A549 (cell line): ENCODE measurements around the gene SYT1. TPM values are rescaled to one million over a fixed set of nuclear protein-coding genes. Genes with fewer than 3 reads are reported as not detected.

Source experiments
- ATAC-seq, 2 experiments: fragments of 200-7000 bp in 1 of 2; fragments of >200 bp in 1 of 2; cut with Nextera tagmentation in 1 of 2; cut with Tn5 transposase in 1 of 2; 3 replicates each; pipeline versions ENCODE4 v1.8.0 to v1.9.1; 2018 to 2020; ENCODE audit warnings: mild to moderate bottlenecking in 1 of 2, moderate library complexity in 1 of 2
- CTCF ChIA-PET: fragments of 300-600 bp; sonication (Branson Sonifier 250); formaldehyde crosslinking; extraction: SDS; loops from one replicate; lab custom pipeline; 2021; ENCODE audit warnings: antibody characterized with exemption, inconsistent platforms; lab: Yijun Ruan, JAX
- POLR2A ChIA-PET: fragments of 350-600 bp; formaldehyde crosslinking; extraction: SDS; loops from one replicate; lab custom pipeline; 2021; ENCODE audit warnings: antibody characterized with exemption, inconsistent platforms; lab: Yijun Ruan, JAX
- DNase-seq, 2 experiments: peaks; one replicate each; pipeline versions ENCODE4 v3.0.0 to v3.0.0-alpha.2; 2011 to 2016; ENCODE audit warnings: low read depth in 1 of 2, low spot score in 1 of 2
- FAIRE-seq: peaks from 2 replicates; lab custom pipeline; 2011; peaks lifted over from hg19 to GRCh38; lab: Jason Lieb, UNC
- H3K27ac ChIP-seq, 2 experiments: fragments of >200 bp; sonication (Bioruptor Twin); formaldehyde crosslinking; 3 replicates each; pipeline ENCODE4 v1.5.1; 2016 to 2017
- H3K4me1 ChIP-seq: fragments of >200 bp; sonication (Bioruptor Twin); formaldehyde crosslinking; 3 replicates; pipeline ENCODE4 v1.6.1; 2016
- H3K4me2 ChIP-seq: fragments of >200 bp; sonication (Bioruptor Twin); formaldehyde crosslinking; 3 replicates; pipeline ENCODE4 v1.6.1; 2016
- H3K4me3 ChIP-seq: fragments of >200 bp; sonication (Bioruptor Twin); formaldehyde crosslinking; 3 replicates; pipeline ENCODE4 v1.5.1; 2016
- H3K9me3 ChIP-seq: fragments of >200 bp; sonication (Bioruptor Twin); formaldehyde crosslinking; 3 replicates; pipeline ENCODE4 v1.6.1; 2016
- ATOH8 ChIP-seq: fragments of 250-450 bp; sonication (Bioruptor Pico); IDR thresholded peaks from 2 replicates; pipeline ENCODE4 v1.5.0; 2020; ENCODE audit warnings: low read depth, mild to moderate bottlenecking, moderate library complexity
- CEBPB ChIP-seq, 2 experiments: fragments of >200 bp in 1 of 2; sonication (Bioruptor Twin) in 1 of 2; formaldehyde crosslinking in 1 of 2; IDR thresholded peaks; 2 replicates each; pipeline ENCODE4 v1.6.1; 2012 to 2016
- E2F6 ChIP-seq: IDR thresholded peaks from 2 replicates; pipeline ENCODE4 v1.6.1; 2012; ENCODE audit warnings: low read depth, borderline replicate concordance
- ESRRA ChIP-seq: fragments of 150-350 bp; IDR thresholded peaks from 2 replicates; pipeline ENCODE4 v1.6.1; 2014; ENCODE audit warnings: mild to moderate bottlenecking, low read length, borderline replicate concordance
- FOSB ChIP-seq: fragments of 250-450 bp; sonication (Bioruptor Pico); IDR thresholded peaks from 2 replicates; pipeline ENCODE4 v1.5.0; 2020; ENCODE audit warnings: mild to moderate bottlenecking, moderate library complexity
- FOXS1 ChIP-seq: fragments of 250-450 bp; sonication (Bioruptor Pico); IDR thresholded peaks from 2 replicates; pipeline ENCODE4 v1.5.0; 2020; ENCODE audit warnings: mild to moderate bottlenecking, moderate library complexity
- HEYL ChIP-seq: fragments of 250-450 bp; sonication (Bioruptor Pico); IDR thresholded peaks from 2 replicates; pipeline ENCODE4 v1.8.0; 2021; ENCODE audit warnings: mild to moderate bottlenecking, moderate library complexity
- HOXA7 ChIP-seq: fragments of 250-450 bp; sonication (Bioruptor Pico); IDR thresholded peaks from 2 replicates; pipeline ENCODE4 v1.5.0; 2020; ENCODE audit warnings: mild to moderate bottlenecking, moderate library complexity
- HOXB13 ChIP-seq: fragments of 250-450 bp; sonication (Bioruptor Pico); IDR thresholded peaks from 2 replicates; pipeline ENCODE4 v1.5.0; 2020; ENCODE audit warnings: low read depth, mild to moderate bottlenecking, moderate library complexity
- JUN ChIP-seq, 2 experiments: fragments of >200 bp; sonication (Bioruptor Twin); formaldehyde crosslinking; IDR thresholded peaks; 2 replicates in 1 of 2; 3 replicates in 1 of 2; pipeline ENCODE4 v1.6.1; 2016 to 2017
- KDM5A ChIP-seq: fragments of 200-600 bp; sonication (generic); IDR thresholded peaks from 2 replicates; pipeline ENCODE4 v1.6.1; 2016; ENCODE audit warnings: antibody characterized with exemption, mild to moderate bottlenecking
- MAX ChIP-seq: IDR thresholded peaks from 2 replicates; pipeline ENCODE4 v1.6.1; 2012
- MYC ChIP-seq: IDR thresholded peaks from 2 replicates; pipeline ENCODE4 v1.6.1; 2012; ENCODE audit warnings: mild to moderate bottlenecking, inconsistent platforms, low read length, improper control_type of control experiment, borderline replicate concordance
- NPAS2 ChIP-seq: fragments of 250-450 bp; sonication (Bioruptor Pico); IDR thresholded peaks from 2 replicates; pipeline ENCODE4 v1.8.0; 2022; ENCODE audit warnings: mild to moderate bottlenecking, moderate library complexity, borderline replicate concordance
- PBX3 ChIP-seq: IDR thresholded peaks from 2 replicates; pipeline ENCODE4 v1.6.1; 2012
- POLR2AphosphoS2 ChIP-seq: conservative IDR thresholded peaks from 2 replicates; pipeline ENCODE4 v1.6.1; 2012; ENCODE audit warnings: low read length, improper control_type of control experiment, inconsistent platforms
- RARB ChIP-seq: fragments of 250-450 bp; sonication (Bioruptor Pico); IDR thresholded peaks from 2 replicates; pipeline ENCODE4 v1.8.0; 2021; ENCODE audit warnings: mild to moderate bottlenecking, moderate library complexity
- REST ChIP-seq: fragments of 200-600 bp; sonication (generic); IDR thresholded peaks from 2 replicates; pipeline ENCODE4 v1.6.1; 2016; ENCODE audit warnings: antibody characterized with exemption, mild to moderate bottlenecking, moderate library complexity
- RFX5 ChIP-seq: fragments of 450-650 bp; IDR thresholded peaks from 2 replicates; pipeline ENCODE4 v1.7.1; 2014; ENCODE audit warnings: antibody characterized with exemption, mild to moderate bottlenecking, moderate library complexity
- RNF2 ChIP-seq: fragments of 200-600 bp; sonication (generic); IDR thresholded peaks from 2 replicates; pipeline ENCODE4 v1.6.1; 2016; ENCODE audit warnings: low read depth, mild to moderate bottlenecking, antibody characterized with exemption, moderate library complexity, borderline replicate concordance
- SMC3 ChIP-seq: fragments of >200 bp; sonication (Bioruptor Twin); formaldehyde crosslinking; IDR thresholded peaks from 3 replicates; pipeline ENCODE4 v1.6.1; 2018; ENCODE audit warnings: inconsistent platforms
- TFCP2L1 ChIP-seq: fragments of 250-450 bp; sonication (Bioruptor Pico); IDR thresholded peaks from 2 replicates; pipeline ENCODE4 v1.5.0; 2021; ENCODE audit warnings: mild to moderate bottlenecking
- USF2 ChIP-seq: fragments of 450-650 bp; IDR thresholded peaks from 2 replicates; pipeline ENCODE4 v1.6.1; 2014; ENCODE audit warnings: antibody characterized with exemption
- ZC3H11A ChIP-seq: fragments of 450-650 bp; IDR thresholded peaks from 2 replicates; pipeline ENCODE4 v1.6.1; 2014; ENCODE audit warnings: antibody characterized with exemption, mild to moderate bottlenecking
- ZFP36 ChIP-seq: fragments of 450-650 bp; IDR thresholded peaks from 2 replicates; pipeline ENCODE4 v1.6.1; 2014; ENCODE audit warnings: borderline replicate concordance; ENCODE audit not compliant: partially characterized antibody
- ZSCAN20 ChIP-seq: fragments of 250-450 bp; sonication (Bioruptor Pico); IDR thresholded peaks from 2 replicates; pipeline ENCODE4 v1.8.0; 2022; ENCODE audit warnings: mild to moderate bottlenecking, moderate library complexity
- WGBS: methylation state at CpG from one replicate; pipeline ENCODE4 v1.1.6; 2017; ENCODE audit errors: missing lambda C conversion rate; 5-methylcytosine and 5-hydroxymethylcytosine counted together
- polyA plus RNA-seq, 4 experiments: library from polyadenylated mRNA; depleted of rRNA in 3 of 4; stranded (reverse); fragments of >200 nt; fragmentation: RNase III in 1 of 4; extraction: RNeasy Plus Mini Kit Qiagen cat#74134 plus additional on column Dnase treatment in 1 of 4; gene quantifications; 2 replicates in 3 of 4; 3 replicates in 1 of 4; pipeline ENCODE4 v1.2.3, GENCODE V29; 2011 to 2017

SYT1 gene
- polyA plus RNA-seq, 2 of the 4 experiments (the other 2 are of a cell fraction): 11.7 to 39.6 TPM

- TF ChIP-seq JUN (IDR thresholded peaks at IDR 0.05): no peak
Measured at GRCh38 chr12:79046021-79046420, 181.4 kb downstream of the SYT1 start (continued).

- WGBS: 87% methylated on average over 3 of the region's 3 CpGs
- Histone ChIP-seq H3K4me1 (no peaks in the 10 kb centered on the region), H3K4me3 (no peak overlapping the region), H3K9me3 (no peaks in the 10 kb centered on the region), H3K27ac (no peak overlapping the region), H3K4me2 (no peak overlapping the region)
- no peak for TF ChIP-seq MYC
- TF ChIP-seq MAX: no peak
- TF ChIP-seq NPAS2 (CRISPR knock-in tag): no peak
- TF ChIP-seq ATOH8 (CRISPR knock-in tag): no peak
- no peak for TF ChIP-seq TFCP2L1 (CRISPR knock-in tag)
- TF ChIP-seq ESRRA: no peak
- no peak for TF ChIP-seq HOXB13
- no peak for TF ChIP-seq RARB (CRISPR knock-in tag)
- TF ChIP-seq RFX5: no peak
- TF ChIP-seq PBX3: no peak
- TF ChIP-seq E2F6: no peak
- POLR2A ChIA-PET: no interaction called here
- no peak for ATAC-seq
- CTCF ChIA-PET: no interaction called here
- DNase-seq: no peak
- FAIRE-seq: no peak
Measured at GRCh38 chr12:79048962-79049361, 184.4 kb downstream of the SYT1 start.

GRCh38 chr12:79053394-79053793, 188.8 kb downstream of the SYT1 start:
- peaks cover 39% of the 10 kb centered on the region for H3K4me1 ChIP-seq
- ChIA-PET CTCF (no interaction called here), POLR2A (no interaction called here)
- no peaks in the 10 kb centered on the region for H3K9me3 ChIP-seq
- no peak for ATAC-seq
- no peak overlapping the region for H3K4me2 ChIP-seq
- 85% methylated on average over 3 of the region's 3 CpGs for WGBS
- no peak for DNase-seq
- FAIRE-seq: no peak
- no peak overlapping the region for H3K27ac ChIP-seq
- no peak overlapping the region for H3K4me3 ChIP-seq
- no peak for TF ChIP-seq KDM5A
- TF ChIP-seq E2F6: no peak
- TF ChIP-seq ZSCAN20 (CRISPR knock-in tag): no peak
- no peak for TF ChIP-seq USF2
- no peak for TF ChIP-seq FOXS1 (CRISPR knock-in tag)
- no peak for TF ChIP-seq ESRRA
- no peak for TF ChIP-seq FOSB (CRISPR knock-in tag)
- TF ChIP-seq HEYL (CRISPR knock-in tag): no peak
- no peak for TF ChIP-seq POLR2AphosphoS2
- TF ChIP-seq HOXA7 (CRISPR knock-in tag): no peak
- TF ChIP-seq REST: no peak
- TF ChIP-seq CEBPB (IDR thresholded peaks at IDR 0.05): no peak
- no peak for TF ChIP-seq MYC
- TF ChIP-seq ZC3H11A: no peak
- no peak for TF ChIP-seq SMC3
- TF ChIP-seq RNF2: no peak
- no peak for TF ChIP-seq ZFP36
